ENCODE data around the gene ADO. TPM values are rescaled to one million over a fixed set of nuclear protein-coding genes. Genes with fewer than 3 reads are reported as not detected.
"Not testable (repeated sequence)": the region's sequence is repeated elsewhere in the genome, so short reads cannot be mapped to it uniquely, and the experiment has no call there.

The ADO gene
- total RNA-seq (2014; rRNA removed), result 41.3 and 45.6 TPM in 2 replicates
- 14.8 TPM for polyA plus RNA-seq (2012)

- peak; percentile 84 for DNase-seq (ENCODE audit: low read depth)
Measured at GRCh38 chr10:62804356-62805230, at the start of gene ADO. Gene ADO (plus strand): TSS chr10:62804720. CDS start chr10:62805060, 340 bp downstream.

- no peak for DNase-seq (ENCODE audit: low read depth)
Measured at GRCh38 chr10:62754963-62755362, 49.6 kb upstream of the ADO start.

DNA sequence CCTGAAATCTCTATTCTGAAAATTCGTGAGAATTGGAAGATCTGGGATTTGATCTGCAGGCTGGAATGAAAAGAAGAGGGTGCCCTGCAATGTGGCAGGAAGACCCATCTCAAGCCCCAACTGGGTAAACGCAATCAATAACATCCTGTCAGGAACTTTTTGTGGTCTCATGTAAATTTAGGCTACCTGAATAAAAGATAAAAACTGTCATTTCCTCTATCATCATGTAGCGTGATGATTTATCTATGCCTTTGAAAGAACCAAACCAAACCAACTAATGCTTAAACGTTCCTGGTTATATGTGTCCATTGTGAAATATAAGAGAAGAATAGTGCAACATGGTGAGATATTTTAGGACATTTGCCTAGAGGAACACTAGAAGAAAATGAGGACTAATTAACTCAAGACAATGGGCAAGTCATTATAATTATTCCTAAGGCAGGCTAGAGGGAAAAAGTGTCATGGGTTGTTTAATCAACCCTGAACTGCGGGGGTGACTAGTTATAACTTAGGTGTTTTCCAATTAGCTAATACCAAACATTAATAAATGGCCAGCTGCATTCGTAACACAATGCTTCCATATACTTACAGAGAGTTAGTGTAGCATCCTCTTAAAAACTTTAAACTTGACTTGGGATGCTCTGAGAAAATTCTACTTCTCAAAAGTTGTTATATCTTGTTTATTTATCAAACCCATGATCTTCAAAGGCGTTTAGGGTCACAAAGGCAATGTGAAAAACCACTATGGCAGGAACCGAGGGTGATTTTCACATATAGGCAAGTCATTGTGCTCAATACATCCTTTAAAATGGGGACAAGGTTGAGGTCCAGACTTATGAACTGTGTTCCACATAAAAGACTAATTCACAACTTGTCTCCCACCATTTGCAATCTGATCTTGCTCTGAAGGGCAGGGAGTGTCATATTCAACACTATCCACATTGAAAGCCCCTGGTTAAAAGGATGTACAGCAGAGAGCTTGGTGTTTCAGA is 48.6 kb upstream of the ADO start:
- DNase-seq (ENCODE audit: low read depth), result no peak

DNA sequence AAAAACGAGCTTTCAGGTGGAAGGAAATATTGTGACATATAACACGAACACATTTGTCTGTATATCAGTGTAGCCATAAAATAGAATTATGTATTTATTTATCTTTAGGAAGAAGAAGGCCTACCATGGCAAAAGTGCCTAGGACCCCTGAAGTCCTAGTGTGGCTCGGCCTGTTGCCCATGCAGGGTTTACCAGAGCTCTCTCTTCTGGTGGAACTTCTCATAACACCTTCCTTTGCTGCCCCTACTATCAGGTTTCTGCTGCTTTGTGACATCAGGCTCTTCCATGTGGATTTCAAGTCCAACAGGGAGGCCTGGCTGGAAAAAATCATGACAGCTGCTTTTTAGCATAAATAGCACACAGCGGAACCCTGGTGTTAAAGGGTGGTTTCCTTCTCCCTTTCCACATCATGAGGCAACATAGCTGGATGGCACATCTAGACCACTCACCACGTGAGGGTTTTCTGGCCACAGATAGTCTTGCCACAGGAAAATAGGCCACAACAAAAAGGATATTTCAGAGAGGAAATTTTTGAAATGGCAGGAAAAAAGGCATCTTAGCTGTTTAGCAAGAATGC is 44.8 kb upstream of the ADO start:
- DNase-seq (ENCODE audit: low read depth), result peak; percentile 55

DNA sequence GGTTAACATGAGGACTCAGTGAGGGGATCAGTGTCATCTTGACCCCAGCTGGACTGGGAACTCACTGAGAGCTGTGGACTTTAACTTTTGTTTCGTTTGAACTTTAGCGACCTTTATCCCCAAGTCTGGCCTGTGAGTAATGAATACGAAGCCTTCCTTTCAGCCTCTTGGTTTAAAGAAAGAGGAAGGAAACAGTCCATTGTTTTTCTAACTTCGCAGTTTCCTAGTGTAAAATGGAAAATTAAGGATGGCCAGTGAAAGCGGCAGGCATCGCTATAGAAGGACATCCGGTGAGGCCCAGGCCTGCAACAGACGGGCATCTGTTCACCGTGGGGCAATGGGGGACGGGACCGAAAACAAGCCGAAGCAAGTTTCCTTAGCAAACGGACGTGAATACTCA is 44.1 kb upstream of the ADO start:
- DNase-seq (ENCODE audit: low read depth), result no peak

- DNase-seq (ENCODE audit: low read depth), result no peak
Measured at GRCh38 chr10:62761115-62761514, 43.4 kb upstream of the ADO start.

- no peak for DNase-seq (ENCODE audit: low read depth)
Measured at GRCh38 chr10:62763155-62763554, 41.4 kb upstream of the ADO start.

- DNase-seq (ENCODE audit: low read depth), result no peak
Measured at GRCh38 chr10:62764011-62764410, 40.5 kb upstream of the ADO start.

GRCh38 chr10:62765726-62766125 is 38.8 kb upstream of the ADO start:
- DNase-seq (ENCODE audit: low read depth), result no peak

DNA sequence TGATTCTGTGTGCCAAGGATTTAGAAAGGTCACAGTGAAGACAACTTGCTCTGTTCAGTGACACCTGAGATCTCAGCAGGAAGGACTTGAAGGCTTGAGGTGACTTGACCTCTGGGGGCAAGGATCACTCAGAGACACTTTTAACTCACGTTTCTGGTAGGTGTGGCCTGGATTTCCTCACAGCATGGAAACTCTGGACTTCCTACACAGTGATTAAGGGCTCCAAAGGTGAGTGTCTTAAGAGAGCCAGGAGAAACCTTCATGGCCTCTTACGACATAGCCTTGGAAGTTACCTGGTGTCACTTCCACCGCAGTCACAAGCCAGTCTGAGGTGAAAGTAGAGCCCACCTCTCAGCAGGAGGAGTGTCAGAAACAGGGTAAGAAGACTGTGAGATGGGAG is 38.1 kb upstream of the ADO start:
- no peak for DNase-seq (ENCODE audit: low read depth)

DNA sequence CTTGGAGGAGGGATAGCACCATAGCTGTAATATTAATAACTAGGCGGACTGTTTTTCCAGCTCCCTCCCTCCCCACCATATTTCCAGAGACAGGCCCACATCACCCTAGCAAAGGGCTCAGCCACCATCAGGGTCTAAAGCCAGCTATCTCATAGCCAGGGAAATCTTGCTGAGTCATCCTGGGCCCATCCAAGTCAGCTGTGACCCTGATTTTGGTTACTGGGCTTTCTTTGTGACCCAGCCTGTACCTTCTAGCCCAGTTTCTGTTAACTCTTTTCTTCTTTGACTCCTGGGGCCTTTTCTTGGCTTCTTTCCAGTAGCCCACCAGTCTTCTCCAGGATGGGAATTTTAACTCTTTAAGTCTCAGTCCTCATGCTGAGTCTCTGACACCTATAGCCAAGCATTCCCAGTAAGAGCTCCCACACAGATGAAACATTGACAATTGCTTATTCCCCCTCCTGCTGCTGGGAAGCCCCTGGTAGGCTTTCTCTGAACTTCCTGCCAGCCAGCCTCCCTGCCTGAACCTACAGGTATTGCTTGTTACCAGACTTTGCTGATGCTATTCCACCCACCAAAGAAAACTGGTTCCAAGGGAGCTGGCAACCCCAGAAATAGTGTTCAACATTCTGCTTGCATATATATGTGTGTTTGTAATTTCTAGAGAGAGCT is 34.8 kb upstream of the ADO start:
- DNase-seq (ENCODE audit: low read depth), result no peak

GRCh38 chr10:62772186-62772974 is 32.1 kb upstream of the ADO start:
- DNase-seq (ENCODE audit: low read depth), result peak; percentile 40

DNA sequence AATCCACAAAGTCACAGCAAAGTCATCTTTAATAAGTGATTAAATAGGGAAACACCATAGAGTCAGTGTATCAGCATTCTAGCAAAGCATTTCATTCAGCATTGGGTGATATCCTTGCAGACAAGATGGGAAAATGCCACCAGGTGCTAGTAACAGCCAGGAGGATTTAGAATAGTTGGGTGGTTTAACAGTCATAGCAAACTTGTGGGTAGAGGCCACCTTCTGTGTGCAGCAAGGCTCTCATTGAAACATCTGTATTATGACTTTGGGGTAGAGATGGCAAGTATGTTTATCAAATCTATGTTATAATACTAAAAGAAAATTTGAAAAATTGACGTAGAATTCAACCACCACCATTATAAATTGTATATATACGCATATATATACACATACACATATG is 26.4 kb upstream of the ADO start:
- no peak for DNase-seq (ENCODE audit: low read depth)

GRCh38 chr10:62779487-62780248 is 24.9 kb upstream of the ADO start:
- peak; percentile 38 for DNase-seq (ENCODE audit: low read depth)

DNA sequence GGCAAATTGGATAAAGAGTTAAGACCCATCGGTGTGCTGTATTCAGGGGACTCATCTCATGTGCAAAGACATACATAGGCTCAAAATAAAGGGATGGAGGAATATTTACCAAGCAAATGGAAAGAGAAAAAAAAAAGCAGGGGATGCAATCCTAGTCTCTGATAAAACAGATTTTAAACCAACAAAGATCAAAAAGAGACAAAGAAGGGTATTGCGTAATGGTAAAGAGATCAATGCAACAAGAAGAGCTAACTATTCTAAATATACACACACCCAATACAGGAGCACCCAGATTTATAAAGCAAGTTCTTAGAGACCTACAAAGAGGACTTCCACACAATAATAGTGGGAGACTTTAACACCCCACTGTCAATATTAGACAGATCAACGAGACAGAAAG is 20.0 kb upstream of the ADO start:
- DNase-seq (ENCODE audit: low read depth), result not testable (repeated sequence)

- DNase-seq (ENCODE audit: low read depth), result not testable (repeated sequence)
Measured at GRCh38 chr10:62788285-62788684, 16.2 kb upstream of the ADO start.

DNA sequence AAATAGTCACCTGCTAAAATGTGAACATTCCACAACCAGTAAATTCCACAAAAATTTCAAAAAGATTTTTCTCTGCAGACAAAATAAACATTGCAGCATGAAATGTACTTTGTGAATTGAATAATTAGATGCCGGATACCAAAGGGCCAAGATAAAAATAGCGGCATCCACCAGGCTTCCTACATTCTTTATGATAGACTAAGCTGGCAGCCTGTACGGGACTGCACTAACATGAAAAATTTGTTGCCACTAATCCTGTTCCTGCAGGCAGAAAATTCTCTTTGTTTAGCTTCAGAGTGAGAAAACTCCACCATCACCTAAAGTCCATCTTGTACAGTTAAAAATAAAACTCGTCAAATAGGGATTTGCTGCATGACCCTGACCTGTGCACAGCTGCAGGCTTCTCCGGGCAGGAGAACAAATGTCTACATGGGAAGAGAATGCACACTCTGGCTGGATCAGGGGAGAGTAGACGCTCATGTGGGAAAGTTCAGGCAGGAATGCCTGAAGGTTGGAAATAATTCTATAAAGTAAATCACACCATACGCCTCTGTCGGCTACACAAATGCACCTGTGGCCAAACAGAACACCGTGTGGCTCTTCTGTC is 15.6 kb upstream of the ADO start:
- peak; percentile 45 for DNase-seq (ENCODE audit: low read depth)

GRCh38 chr10:62790019-62790555 is 14.4 kb upstream of the ADO start:
- no peak for DNase-seq (ENCODE audit: low read depth)

GRCh38 chr10:62790571-62790970 is 13.9 kb upstream of the ADO start:
- no peak for DNase-seq (ENCODE audit: low read depth)
